ENCODE data around the gene CCDC157.
"Not testable (repeated sequence)": the region's sequence is repeated elsewhere in the genome, so short reads cannot be mapped to it uniquely, and the experiment has no call there.

- not testable (repeated sequence) for TF ChIP-seq CTCF (IDR thresholded peaks at IDR 0.05; ENCODE audit: low read length); EZH2 (IDR thresholded peaks at IDR 0.05; ENCODE audit: borderline replicate concordance, low read length)
Observed at GRCh38 chr22:30338341-30338740, 18.5 kb upstream of the CCDC157 start.
